HG03521 (cell line): ENCODE data around the gene PLOD3.
"Not testable (repeated sequence)": the region's sequence is repeated elsewhere in the genome, so short reads cannot be mapped to it uniquely, and the experiment has no call there.

Source experiments
- ATAC-seq: cut with Tn5 transposase; IDR thresholded peaks from one replicate; pipeline ENCODE4 v1.9.1; 2021; ENCODE audit warnings: mild to moderate bottlenecking, moderate library complexity; ENCODE audit not compliant: unreplicated experiment

PLOD3 gene, protein sequence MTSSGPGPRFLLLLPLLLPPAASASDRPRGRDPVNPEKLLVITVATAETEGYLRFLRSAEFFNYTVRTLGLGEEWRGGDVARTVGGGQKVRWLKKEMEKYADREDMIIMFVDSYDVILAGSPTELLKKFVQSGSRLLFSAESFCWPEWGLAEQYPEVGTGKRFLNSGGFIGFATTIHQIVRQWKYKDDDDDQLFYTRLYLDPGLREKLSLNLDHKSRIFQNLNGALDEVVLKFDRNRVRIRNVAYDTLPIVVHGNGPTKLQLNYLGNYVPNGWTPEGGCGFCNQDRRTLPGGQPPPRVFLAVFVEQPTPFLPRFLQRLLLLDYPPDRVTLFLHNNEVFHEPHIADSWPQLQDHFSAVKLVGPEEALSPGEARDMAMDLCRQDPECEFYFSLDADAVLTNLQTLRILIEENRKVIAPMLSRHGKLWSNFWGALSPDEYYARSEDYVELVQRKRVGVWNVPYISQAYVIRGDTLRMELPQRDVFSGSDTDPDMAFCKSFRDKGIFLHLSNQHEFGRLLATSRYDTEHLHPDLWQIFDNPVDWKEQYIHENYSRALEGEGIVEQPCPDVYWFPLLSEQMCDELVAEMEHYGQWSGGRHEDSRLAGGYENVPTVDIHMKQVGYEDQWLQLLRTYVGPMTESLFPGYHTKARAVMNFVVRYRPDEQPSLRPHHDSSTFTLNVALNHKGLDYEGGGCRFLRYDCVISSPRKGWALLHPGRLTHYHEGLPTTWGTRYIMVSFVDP

DNA sequence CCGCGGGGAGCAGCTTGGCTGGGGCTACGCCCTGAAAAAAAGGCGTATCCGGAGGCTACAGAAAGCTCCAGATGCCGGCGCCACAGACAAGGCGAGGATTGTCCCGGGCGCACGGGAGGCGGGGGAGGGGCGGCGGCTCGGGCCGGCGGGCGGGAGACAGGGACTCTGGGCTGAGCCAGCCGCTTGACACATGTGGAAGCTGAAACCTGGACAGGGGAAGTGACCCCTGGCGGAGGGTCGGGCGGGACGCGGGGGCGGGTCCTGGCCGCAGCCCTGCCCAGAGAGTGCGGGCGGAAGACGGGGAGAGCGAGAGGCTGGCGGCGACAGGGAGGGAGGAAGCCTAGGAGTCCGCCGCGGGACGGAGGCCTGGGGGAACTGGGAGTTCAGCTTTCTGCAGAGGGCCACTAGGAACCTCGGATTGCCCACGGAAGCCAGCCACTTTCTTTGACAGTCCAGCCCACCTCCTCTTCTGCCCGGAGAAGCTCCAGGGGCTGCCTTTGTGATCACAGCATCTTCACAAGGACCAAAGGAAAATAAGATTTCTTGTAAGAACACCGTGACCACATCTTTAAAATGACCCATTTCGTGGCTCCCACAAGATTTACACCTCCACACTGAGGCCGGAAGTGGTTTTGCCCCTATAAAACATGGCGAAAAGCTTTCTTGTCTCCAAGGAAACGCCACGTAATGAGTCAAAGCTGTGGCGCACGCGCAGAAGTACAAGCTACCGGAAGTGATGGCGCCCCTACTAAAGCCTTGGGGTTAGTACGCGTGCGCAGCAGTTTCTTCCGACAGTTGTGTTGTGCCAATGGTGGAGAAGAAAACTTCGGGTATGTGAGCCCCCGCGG, at the start of gene PLOD3, which contains the start of gene ZNHIT1:
TSS of gene PLOD3 (minus strand) at position 194 of the 848 bp plus-strand sequence. CDS start 307 bp downstream, outside the sequence.
TSS of gene ZNHIT1 (plus strand) at position 778 of the 848 bp plus-strand sequence. CDS start at position 809, 31 bp downstream.
- ATAC-seq: peak; percentile 65

DNA sequence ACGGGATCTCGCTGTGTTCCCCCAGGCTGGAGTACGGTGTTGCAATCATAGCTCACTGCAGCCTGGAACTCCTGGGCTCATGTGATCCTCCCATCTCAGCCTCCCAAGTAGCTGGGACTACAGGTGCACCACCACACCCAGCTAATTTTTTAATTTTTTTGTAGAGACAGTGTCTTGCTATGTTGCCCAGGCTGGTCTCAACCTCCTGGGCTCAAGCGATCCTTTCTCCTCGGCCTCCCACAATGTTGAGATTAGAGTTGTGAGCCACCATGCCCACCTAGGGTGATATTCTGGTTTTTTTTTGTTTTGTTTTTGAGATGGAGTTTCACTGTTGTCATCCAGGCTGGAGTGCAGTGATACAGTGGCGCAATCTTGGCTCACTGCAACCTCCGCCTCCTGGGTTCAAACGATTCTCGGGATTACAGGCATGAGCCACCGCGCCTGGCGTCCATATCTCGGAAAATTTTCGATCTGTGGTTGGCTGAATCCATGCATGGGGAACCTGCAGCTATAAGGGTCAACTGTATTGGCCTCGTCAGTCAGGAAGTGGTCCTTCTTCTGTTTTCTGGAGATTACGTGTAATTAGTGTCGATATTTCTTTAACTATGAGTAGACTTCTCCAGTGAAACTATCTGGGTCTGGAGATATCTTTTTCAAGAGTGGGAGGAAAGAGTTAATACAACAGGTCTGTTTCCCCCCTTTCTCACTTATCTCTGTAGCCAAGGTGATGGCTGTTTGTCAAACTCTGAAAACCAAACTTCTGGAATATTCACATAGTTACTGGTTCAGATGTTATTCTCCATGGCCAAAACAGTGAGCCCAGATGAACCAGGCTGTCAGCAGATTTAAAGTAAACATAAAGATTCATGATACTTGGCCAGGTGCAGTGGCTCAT, 48.5 kb upstream of the PLOD3 start:
- no peak for ATAC-seq

DNA sequence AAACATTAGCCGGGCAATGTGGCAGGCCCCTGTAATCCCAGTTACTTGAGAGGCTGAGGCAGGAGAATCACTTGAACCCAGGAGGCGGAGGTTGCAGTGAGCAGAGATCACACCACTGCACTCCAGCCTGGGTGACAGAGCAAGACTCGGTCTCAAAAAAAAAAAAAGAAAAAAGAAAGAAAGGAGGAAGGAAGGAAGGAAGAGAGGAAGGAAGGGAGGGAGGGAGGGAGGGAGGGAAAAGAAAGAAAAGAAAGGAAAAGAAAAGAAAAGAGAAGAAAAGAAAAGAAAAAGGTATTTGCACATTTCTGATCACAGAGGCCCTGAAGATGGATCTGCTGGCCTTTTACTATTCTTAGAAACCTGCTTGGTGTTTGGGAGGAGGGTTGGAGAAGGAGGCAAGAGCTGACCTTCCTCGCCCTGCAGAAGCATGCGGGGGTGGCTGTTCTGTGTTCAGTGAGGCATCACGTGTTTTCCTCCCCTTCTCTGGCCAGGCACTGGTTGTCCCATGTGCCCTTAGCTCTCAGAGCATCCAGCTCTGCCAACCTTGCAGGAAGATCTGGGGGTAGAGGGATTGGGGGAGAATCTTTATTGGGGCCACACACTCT, 46.8 kb upstream of the PLOD3 start:
- not testable (repeated sequence) for ATAC-seq

DNA sequence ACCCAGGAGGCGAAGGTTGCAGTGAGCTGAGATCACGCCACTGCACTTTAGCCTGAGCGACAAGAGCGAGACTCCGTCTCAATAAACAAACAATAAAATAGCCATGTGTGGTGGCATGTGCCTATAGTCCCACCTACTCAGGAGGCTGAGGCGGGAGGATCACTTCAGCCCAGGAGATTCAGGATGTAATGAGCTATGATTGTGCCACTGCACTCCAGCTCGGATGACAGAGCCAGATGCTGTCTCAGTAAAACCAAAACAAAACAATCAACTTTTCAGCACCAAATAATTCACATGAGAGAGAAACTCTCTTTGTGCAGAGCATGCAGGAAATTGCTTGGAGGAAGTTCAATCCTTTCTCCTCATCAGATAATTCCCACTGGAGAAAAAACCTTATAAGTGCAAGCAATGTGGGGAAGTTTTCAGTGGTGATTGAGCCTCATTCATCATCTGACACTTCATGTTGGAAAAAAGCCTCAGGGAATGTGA, 40.9 kb upstream of the PLOD3 start:
- no peak for ATAC-seq

DNA sequence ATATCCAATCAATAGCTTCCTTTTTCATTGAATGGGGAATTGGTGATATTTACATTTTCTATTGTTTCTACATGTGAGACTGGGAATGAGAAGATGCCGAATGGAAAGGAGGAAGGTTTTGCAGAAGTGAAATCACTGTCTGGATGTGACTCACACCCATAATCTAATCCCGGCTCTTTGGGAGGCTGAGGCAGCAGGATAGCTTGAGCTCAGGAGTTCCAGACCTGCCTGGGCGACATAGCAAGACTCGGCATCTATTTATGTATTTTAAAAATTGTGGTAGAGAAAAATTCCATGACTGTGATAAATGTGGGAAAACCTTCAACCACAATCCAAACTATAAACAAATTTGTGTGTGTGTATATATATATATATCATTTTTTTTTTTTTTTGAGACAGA, 38.4 kb upstream of the PLOD3 start:
- ATAC-seq: no peak

DNA sequence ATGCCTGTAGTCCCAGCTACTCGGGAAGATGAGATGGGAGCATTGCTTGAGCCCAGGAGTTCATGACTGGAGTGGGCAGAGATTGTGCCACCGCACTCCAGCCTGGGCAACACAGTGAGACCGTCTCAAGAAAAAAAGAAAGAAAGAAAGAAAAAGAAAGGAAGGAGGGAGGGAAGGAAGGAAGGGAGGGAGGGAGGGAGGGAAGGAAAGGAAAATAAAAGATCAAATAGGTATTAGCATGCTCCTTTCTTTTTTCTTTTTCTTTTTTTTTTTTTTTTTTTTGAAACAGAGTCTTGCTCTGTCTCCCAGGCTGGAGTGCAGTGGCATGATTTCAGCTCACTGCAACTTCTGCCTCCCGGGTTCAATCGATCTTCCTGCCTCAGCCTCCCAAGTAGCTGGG, 35.8 kb upstream of the PLOD3 start:
- not testable (repeated sequence) for ATAC-seq

DNA sequence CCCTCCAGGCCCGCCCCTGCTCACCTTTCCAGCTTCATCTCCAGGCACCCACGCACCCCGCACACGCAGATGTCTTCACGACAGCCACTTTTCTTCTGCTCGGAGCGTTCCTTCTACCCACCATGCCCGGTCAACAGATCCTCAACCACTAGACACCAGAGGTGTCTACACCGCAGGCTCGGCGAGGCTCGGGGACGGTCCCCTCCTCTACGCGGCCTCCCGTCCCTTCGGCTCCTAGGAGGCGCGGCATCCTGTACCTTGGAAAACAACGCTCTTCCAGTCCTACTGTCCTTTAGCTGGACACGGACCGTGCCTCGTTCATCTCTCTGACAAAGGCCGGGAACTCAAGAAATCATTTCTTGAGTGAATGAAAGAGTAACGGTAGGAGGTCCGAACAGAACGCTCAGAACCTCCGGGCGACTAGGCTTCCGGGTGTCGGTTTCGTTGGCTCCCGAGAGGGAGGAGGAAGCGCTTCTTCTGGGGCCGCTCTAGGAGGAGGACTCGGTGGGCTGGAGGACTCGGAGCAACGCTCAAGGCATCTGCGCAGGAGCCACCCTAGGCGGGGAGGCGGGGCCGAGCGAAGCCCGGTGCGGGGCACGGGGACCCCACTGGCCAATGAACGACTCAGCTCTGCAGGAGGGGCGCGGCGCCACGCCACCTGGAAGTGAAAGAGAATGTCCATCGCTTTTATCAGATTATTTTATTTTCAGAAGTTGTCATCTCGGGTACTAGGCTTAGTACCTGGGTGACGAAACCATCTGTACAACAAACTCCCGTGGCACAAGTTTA, 34.7 kb upstream of the PLOD3 start:
- peak; percentile 97 for ATAC-seq

DNA sequence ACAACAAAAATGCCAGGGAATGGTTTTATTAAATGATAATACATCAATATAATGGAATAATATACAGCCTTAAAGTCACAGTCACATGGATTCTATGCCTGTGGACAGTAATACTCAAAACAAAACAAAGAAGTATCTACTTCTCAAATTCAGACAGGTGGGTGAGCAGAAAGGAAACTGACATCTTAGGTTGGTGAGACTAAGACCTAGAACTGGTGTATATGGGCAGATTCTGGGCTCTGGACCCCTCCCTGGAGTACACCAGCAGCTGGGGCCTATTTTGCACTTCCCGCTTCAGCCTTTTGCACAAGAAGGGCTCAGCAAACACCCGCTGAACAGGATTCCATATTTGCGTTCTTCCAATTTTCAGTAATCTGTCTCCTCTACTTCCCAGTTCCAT, 32.9 kb upstream of the PLOD3 start:
- ATAC-seq: no peak

DNA sequence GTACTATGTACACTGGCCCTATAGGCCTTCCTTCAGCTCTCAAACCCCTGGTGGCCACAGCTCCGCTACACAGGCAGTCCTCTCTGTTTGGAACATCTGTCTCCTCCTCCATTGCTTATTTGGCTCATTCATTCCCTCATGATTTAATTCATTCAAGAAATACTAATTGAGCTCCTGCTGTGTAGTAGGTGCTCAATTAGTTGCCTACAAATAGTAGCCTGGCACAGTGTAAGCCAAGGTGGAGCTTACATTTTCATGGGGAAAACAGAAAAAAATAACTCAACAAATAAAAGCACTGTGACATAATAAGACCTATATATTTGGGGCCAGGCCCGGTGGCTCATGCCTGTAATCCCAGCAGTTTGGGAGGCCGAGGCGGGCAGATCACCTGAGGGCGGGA, 30.9 kb upstream of the PLOD3 start:
- ATAC-seq: no peak

DNA sequence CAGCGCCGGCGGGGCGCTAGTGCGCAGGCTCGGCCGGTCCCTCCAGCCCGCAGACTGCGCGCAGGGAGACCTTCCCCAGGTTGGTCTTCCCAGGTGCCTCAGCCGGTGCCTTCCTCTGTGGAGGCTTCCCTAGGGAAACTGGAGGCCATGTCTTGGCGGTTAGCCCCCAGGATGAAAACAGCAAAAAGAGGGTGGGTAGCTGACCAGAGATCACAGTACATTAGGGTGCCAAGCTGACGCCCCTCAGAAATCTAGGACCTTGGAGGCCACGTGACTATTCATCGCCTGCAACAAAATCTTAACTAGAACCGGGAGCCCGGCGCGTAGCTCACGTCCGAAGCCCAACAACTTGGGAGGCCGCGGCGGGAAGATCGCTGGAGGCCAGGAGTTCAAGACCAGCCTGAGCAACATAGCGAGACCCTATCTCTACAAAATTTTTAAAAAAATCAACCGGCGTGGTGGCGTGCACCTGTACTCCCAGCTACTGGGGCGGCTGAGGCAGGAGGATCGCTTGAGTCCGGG, 27.8 kb upstream of the PLOD3 start:
- ATAC-seq: no peak

DNA sequence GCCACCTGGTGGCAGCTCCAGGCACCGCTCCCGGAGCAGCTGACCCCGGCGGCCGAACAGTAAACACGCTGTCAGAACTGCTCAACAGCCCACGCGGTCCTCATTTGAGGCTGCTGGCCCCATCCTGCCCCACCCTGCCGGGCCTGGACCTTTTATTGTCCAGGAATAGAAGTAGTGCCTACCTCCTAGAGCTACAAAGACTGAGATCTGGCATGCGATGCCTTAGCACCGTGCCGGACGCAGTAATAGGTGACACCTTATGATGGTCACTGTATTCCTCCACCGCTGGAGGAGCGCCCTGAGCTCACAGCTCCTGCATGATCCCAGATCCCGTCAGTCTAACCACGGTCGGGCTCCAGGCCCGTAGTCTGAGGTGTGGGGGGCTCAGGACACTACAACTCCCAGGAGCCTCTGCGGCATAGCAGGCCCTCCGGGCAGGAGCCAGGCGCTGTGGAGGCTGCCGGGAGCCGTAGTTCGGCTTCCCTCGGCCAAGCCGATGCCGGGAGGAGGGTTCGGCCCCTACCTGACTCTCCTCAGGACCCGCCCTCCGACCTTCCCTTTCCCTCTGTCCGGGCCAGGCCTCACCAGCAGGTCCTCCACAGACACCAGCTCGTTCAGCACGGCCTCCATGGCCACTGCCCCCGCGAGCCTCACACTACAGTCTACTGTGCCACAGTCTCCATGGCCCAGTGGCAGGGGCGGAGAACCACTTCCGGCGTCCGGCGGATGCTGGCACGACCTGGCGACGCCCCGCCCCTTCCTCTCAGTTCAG, 27.2 kb upstream of the PLOD3 start, which contains the start of gene FIS1:
TSS of gene FIS1 (minus strand) at position 707 of the 772 bp plus-strand sequence. CDS start at position 630, 77 bp downstream.
- peak; percentile 85 for ATAC-seq

DNA sequence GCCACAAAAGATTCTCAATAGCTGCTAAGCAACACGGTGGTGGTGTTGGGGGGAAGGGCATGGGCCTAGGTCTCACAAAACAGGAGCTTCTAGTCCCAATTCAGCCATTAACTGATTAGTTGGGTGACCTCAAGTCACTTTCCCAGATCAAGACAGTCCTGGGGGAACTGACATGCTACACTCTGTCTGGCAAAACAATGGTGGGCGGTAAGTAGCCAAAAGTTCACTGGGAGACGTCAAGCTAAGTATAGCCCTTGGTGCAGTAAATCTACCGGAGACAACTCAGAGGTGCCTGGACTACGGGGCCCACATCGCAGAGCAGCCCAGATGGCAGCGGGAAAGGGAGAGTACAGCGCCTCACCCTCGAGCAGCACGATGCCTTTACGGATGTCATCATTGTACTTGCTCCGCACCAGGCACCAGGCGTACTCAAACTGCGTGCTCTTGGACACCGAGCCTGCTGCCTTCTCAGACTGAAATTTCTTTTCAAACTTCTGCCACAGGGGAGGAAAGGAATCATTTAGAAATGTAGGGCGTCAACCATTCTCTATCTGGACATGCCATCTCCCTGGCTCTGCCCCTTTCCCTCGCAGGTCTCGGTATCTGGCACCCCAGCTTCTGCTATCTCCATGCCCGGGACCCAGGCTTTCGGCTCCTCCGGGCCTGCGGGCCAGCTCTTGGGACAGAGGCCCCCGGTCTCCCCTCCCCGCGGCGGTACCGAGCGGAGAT, 26.4 kb upstream of the PLOD3 start:
- no peak for ATAC-seq

DNA sequence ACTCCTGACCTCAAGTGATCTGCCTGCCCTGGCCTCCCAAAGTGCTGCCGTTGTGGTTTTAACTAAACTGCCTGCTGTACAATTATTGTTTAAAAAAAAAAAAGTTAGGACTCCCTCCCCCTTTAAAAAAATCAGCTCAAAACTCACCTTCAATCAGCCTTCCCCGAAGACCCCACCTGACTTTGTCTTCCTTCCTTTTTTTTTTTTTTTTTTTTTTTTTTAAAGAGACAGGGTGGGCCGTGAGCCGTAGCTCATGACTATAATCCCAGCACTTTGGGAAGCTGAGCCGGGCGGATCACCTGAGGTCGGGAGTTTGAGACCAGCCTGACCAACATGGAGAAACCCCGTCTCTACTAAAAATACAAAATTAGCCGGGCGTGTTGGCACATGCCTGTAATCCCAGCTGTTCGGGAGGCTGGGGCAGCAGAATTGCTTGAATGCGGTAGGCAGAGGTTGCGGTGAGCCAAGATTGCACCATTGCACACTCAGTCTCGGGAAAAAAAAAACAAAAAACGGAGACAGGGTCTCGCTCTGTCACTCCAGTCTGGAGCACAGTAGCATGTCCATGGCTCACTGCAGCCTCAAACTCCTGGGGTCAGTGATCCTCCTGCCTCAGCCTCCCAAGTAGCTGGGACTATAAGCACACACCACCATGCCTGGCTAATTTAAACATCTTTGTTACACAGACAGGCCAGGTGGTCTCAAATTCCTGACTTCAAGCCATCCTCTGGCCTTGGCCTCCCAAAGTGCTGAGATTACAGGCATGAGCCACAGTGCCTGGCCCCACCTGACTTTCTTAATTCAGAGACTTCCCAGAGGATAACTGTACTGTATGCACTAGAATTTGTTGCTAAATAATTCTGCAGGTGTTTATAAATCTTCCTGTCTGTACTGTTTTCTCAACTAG, 24.3 kb upstream of the PLOD3 start:
- no peak for ATAC-seq

DNA sequence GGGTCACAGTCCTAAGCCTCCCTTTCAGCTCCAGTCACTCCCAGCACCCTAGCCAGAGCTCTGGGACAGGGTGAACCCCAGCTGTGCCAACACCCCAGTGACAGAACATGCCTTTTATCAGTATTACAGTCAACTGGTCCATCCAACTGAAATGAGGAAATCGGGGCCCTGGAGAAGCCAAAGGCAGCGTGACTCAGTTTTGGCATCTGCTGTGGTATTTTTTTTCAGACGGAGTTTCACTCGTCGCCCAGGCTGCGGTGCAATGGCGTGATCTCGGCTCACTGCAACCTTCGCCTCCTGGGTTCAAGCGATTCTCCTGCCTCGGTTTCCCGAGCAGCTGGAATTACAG, 23.6 kb upstream of the PLOD3 start:
- no peak for ATAC-seq

DNA sequence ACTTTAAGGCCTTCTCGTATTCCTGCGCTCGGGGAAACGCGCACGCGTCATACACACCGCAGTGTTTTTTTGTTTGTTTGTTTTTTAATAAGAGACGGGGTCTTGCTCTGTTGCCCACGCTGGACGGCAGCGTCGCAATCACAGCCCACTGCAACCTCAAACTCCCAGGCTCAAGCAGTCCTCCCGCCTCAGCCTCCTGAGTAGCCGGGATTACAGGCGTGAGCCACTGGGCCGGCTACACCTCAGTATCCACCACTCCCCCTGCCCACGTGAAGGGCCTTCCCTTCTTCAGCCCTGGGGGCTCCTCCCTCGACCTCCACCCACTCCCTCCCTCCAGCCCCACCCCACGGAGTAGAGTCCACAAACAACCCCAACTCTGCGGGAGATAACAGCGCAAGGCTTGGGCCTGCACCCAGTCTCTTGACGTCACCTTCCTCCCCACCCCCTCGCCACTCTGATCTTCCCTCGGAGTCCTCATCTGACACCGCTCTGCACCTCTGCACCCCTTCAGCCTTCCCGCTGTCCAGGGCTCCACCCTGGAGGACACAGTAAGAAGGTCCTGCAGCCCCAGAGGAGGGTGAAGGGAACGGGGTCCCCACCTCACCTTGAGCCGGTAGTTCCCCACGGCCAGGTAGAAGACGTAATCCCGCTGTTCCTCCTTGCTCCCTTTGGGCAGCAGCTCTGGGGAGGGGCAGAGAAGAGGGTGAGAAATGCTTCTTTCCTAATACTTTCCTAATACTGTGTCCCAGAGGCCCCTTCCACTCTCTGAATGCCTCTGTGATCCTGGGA, 23.0 kb upstream of the PLOD3 start:
- no peak for ATAC-seq

DNA sequence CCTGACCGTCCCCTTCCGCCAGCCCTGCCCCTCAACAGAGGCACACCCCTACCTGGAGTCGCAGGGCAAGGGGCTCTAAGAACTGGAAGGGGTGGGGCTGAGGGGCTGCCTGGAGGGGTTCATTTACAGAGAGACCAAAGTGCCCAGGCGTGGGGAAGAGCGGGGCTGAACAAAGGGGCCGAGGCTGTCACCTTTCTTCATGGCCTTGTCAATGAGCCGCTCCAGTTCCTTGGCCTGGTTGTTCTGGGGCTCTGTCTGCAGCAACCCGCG, 22.5 kb upstream of the PLOD3 start:
- ATAC-seq: no peak
